ENCODE data around the gene MCF2L2.

DNA sequence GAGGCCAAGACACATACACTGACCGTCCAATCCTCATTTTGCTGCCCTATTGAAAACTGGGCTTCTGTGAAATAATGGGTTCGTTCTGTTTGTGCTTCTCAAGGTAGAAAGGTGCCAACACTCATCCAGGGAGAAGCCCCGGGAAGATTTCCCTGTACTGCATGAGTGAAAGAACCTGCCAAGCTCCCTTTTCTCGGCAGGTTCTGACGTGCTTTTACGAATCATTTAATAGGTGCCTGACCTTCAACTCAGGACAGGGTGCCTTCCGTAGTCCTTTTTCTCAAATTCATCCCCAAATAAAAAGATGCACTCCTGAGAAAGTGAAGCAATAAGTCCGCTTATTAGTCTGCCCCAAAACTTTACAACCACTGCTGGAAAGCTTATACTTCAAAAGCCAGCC is 111.1 kb downstream of the MCF2L2 start:
- TF ChIP-seq, protein P1, sequence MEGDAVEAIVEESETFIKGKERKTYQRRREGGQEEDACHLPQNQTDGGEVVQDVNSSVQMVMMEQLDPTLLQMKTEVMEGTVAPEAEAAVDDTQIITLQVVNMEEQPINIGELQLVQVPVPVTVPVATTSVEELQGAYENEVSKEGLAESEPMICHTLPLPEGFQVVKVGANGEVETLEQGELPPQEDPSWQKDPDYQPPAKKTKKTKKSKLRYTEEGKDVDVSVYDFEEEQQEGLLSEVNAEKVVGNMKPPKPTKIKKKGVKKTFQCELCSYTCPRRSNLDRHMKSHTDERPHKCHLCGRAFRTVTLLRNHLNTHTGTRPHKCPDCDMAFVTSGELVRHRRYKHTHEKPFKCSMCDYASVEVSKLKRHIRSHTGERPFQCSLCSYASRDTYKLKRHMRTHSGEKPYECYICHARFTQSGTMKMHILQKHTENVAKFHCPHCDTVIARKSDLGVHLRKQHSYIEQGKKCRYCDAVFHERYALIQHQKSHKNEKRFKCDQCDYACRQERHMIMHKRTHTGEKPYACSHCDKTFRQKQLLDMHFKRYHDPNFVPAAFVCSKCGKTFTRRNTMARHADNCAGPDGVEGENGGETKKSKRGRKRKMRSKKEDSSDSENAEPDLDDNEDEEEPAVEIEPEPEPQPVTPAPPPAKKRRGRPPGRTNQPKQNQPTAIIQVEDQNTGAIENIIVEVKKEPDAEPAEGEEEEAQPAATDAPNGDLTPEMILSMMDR (conservative IDR thresholded peaks at IDR 0.05 in 1 of 2, IDR thresholded peaks at IDR 0.05 in 1 of 2; ENCODE audit: extremely low read depth in 1 of 2, insufficient read depth in 1 of 2, low read depth in 1 of 2, low read length in 2 of 2): no peak
- no peak for TF ChIP-seq EZH2 (IDR thresholded peaks at IDR 0.05; ENCODE audit: borderline replicate concordance, low read length)
